Breast epithelium (tissue), 4 donors: Measurements from ENCODE around the gene SGCA. TPM values are rescaled to one million over a fixed set of nuclear protein-coding genes. Genes with fewer than 3 reads are reported as not detected.
A peak's percentile ranks its signal among the peaks of the same experiment; 100 is the strongest.

Experiments used
- DNase-seq, 2 donors: peaks; one replicate each; pipeline ENCODE4 v3.0.0-alpha.2; 2019; ENCODE audit warnings: low spot score in 2 of 2
- H3K27ac ChIP-seq, 2 donors: fragments of 200-600 bp; sonication (generic) in 1 of 2; one replicate each; pipeline ENCODE4 v1.5.1; 2016 to 2019; ENCODE audit warnings: mild to moderate bottlenecking in 1 of 2
- H3K27me3 ChIP-seq, 2 donors: fragments of 200-600 bp; sonication (generic) in 1 of 2; one replicate each; pipeline versions ENCODE4 v1.5.1 to v1.6.0; 2017 to 2019; ENCODE audit warnings: control low read depth in 1 of 2, mild to moderate bottlenecking in 1 of 2
- H3K36me3 ChIP-seq: fragments of 200-600 bp; one replicate; pipeline ENCODE4 v1.5.1; 2019
- H3K4me1 ChIP-seq, 2 donors: fragments of 200-600 bp; sonication (generic); one replicate each; pipeline ENCODE4 v1.5.1; 2016 to 2019; ENCODE audit warnings: control low read depth in 1 of 2
- H3K4me3 ChIP-seq, 3 donors: fragments of 200-600 bp; sonication (generic); 1 replicate in 2 of 3; 2 replicates in 1 of 3; pipeline ENCODE4 v1.5.1; 2016 to 2019; ENCODE audit warnings: mild to moderate bottlenecking in 3 of 3, moderate library complexity in 2 of 3
- H3K9me3 ChIP-seq, 2 donors: fragments of 200-600 bp; sonication (generic) in 1 of 2; one replicate each; pipeline ENCODE4 v1.5.1; 2016 to 2019; ENCODE audit warnings: control low read depth in 1 of 2
- POLR2A ChIP-seq: fragments of 450-650 bp; IDR thresholded peaks from one replicate; pipeline ENCODE4 v1.6.1; 2016; ENCODE audit warnings: antibody characterized with exemption, mild to moderate bottlenecking, moderate library complexity
- POLR2AphosphoS5 ChIP-seq, 3 donors: sonication (generic); formaldehyde crosslinking; IDR thresholded peaks; one replicate each; pipeline ENCODE4 v1.6.1; 2017; ENCODE audit warnings: antibody characterized with exemption in 3 of 3
- intact Hi-C: fragments of 100-400 bp; cut with DNase I; formaldehyde crosslinking; loops from one replicate; pipeline ENCODE4 v1.15.1; 2023; ENCODE audit warnings: low total_unique reads
- total RNA-seq, 3 donors: library from RNA; depleted of rRNA; stranded (reverse); fragments of >200 nt; gene quantifications; one replicate each; pipeline ENCODE4 v1.1.0, GENCODE V29; 2016
- TF ChIP-seq, protein P1 (sequence below), 3 donors: fragments of 450-650 bp; IDR thresholded peaks; one replicate each; pipeline ENCODE4 v1.5.1; 2016 to 2017; ENCODE audit warnings: antibody characterized with exemption in 3 of 3, mild to moderate bottlenecking in 3 of 3, moderate library complexity in 3 of 3

The SGCA gene
- total RNA-seq, 3 donors from 2014 or later, result 0.33 to 2.6 (median 0.73) TPM

- Histone ChIP-seq H3K27me3 (no peaks in the 10 kb centered on the region), H3K4me3 (no peak overlapping the region), H3K36me3 (no peaks in the 10 kb centered on the region), H3K27ac (peak overlapping the region; percentile 30 to 83), H3K9me3 (no peaks in the 10 kb centered on the region), H3K4me1 (peaks cover 0 to 8% of the 10 kb centered on the region in 2 donors)
- intact Hi-C loops, result no loop called here
- no peak for TF ChIP-seq POLR2AphosphoS5 (IDR thresholded peaks at IDR 0.05)
- DNase-seq, result no peak
Measured at GRCh38 chr17:50194140-50194933, 28.5 kb downstream of the SGCA start.

DNA sequence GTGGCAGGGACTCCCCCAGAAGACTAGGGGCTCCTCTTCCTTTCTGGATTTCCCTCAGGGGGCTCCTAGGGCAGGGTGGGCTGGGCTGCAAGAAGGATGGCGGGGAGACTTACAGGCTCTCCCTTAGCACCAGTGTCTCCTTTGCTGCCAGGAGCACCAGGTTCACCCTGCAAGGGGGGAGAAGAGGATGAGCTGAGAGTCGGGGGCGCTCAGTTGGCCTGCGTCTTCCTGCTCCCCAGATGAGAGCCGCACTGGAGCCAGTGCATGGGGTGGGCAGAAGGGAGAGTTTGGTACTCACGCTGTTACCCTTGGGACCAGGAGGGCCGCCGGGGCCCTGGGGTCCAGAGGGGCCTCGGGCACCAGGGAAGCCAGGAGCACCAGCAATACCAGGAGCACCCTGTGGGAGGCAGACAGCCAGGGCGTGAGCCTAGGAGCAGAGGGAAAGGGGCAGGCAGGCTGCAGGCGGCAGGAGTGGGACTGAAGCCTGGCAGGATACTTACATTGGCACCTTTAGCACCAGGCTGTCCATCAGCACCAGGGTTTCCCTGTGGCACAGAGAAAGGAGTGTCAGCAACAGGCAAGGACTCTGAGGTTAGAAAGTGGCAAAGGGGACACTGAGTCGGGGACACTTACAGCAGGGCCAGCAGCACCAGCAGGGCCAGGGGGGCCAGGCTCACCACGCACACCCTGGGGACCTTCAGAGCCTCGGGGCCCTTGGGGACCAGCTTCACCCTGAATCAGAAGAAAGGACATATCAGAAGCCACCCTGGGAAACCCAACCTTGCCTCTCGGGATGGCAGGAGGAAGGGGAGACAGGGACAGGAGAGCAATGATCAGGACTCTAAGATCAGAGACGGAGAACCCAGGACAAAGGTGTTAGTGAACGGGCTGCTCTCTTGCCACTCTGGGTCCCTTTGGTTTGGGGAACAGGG lies 29.4 kb downstream of the SGCA start:
- Histone ChIP-seq H3K9me3 (no peaks in the 10 kb centered on the region), H3K27me3 (no peaks in the 10 kb centered on the region), H3K4me1 (peaks cover 0 to 8% of the 10 kb centered on the region in 2 donors), H3K36me3 (no peaks in the 10 kb centered on the region), H3K27ac (peak overlapping the region; percentile 30 to 83), H3K4me3 (peak overlapping the region in 1 of 3 donors; percentile 19)
- intact Hi-C loops, result no loop called here
- TF ChIP-seq, protein P1, sequence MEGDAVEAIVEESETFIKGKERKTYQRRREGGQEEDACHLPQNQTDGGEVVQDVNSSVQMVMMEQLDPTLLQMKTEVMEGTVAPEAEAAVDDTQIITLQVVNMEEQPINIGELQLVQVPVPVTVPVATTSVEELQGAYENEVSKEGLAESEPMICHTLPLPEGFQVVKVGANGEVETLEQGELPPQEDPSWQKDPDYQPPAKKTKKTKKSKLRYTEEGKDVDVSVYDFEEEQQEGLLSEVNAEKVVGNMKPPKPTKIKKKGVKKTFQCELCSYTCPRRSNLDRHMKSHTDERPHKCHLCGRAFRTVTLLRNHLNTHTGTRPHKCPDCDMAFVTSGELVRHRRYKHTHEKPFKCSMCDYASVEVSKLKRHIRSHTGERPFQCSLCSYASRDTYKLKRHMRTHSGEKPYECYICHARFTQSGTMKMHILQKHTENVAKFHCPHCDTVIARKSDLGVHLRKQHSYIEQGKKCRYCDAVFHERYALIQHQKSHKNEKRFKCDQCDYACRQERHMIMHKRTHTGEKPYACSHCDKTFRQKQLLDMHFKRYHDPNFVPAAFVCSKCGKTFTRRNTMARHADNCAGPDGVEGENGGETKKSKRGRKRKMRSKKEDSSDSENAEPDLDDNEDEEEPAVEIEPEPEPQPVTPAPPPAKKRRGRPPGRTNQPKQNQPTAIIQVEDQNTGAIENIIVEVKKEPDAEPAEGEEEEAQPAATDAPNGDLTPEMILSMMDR (IDR thresholded peaks at IDR 0.05), result no peak
- no peak for TF ChIP-seq POLR2A
- no peak for TF ChIP-seq POLR2AphosphoS5 (IDR thresholded peaks at IDR 0.05)
- no peak for DNase-seq

DNA sequence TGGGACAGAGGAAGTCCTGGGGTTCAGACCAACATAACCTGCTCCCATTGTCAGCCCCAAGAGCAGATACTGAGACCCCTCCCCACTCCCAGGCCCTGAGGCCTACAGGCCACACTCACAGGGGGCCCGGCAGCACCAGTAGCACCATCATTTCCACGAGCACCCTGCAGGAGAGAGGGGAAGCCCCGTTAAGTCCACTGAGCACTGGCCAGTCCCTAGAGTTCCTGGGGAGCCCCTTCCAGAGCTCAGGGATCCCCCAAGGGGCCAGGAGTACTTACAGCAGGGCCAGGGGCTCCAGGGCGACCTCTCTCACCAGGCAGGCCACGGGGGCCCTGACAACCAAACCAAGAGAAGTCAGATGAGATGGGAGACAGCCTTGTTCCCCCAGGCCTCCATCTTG lies 30.2 kb downstream of the SGCA start:
- peak overlapping the region; percentile 22 to 83 for H3K27ac ChIP-seq
- DNase-seq, result no peak
- H3K4me3 ChIP-seq, result peak overlapping the region in 1 of 3 donors; percentile 19
- H3K4me1 ChIP-seq, result peaks cover 0 to 8% of the 10 kb centered on the region in 2 donors
- H3K9me3 ChIP-seq, result no peaks in the 10 kb centered on the region
- H3K36me3 ChIP-seq, result no peaks in the 10 kb centered on the region
- peaks cover 0 to 3% of the 10 kb centered on the region in 2 donors for H3K27me3 ChIP-seq
- TF ChIP-seq POLR2AphosphoS5 (IDR thresholded peaks at IDR 0.05), result no peak
- TF ChIP-seq POLR2A, result no peak
- TF ChIP-seq, protein P1 (IDR thresholded peaks at IDR 0.05), result no peak
- intact Hi-C loops, result no loop called here

DNA sequence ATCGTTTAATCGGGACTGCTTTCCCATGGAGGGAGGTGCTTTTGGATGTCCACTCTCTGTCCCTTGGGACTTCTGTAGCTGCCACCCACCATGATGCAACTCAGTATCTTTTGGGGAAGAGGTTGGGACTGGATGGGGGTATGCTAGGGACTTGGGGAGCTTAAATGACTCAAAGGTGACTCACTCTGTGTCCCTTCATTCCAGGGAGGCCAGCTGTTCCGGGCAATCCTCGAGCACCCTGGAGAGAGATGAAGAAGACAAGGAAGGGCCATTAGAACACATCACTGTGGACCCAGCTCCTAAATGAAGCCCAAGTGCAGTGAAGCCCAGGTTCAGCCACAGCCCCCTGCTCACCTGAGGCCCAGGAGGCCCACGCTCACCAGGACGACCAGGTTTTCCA lies 31.0 kb downstream of the SGCA start:
- no peak for DNase-seq
- H3K4me3 ChIP-seq, result no peak overlapping the region
- H3K27ac ChIP-seq, result peak overlapping the region; percentile 83 to 85
- no peaks in the 10 kb centered on the region for H3K9me3 ChIP-seq
- no peak for TF ChIP-seq POLR2A
- peak in 1 of 3 donors; percentile 31 for TF ChIP-seq POLR2AphosphoS5 (IDR thresholded peaks at IDR 0.05)
- intact Hi-C loops, result no loop called here
- peaks cover 0 to 11% of the 10 kb centered on the region in 2 donors for H3K27me3 ChIP-seq
- no peaks in the 10 kb centered on the region for H3K36me3 ChIP-seq
- peaks cover 0 to 8% of the 10 kb centered on the region in 2 donors for H3K4me1 ChIP-seq

GRCh38 chr17:50198026-50198669 lies 32.3 kb downstream of the SGCA start:
- peak overlapping the region; percentile 83 to 85 for H3K27ac ChIP-seq
- peak; percentile 64 to 67 for DNase-seq
- no peaks in the 10 kb centered on the region for H3K9me3 ChIP-seq
- peaks cover 0 to 13% of the 10 kb centered on the region in 2 donors for H3K27me3 ChIP-seq
- no peak overlapping the region for H3K4me3 ChIP-seq
- H3K36me3 ChIP-seq, result no peaks in the 10 kb centered on the region
- peaks cover 0 to 8% of the 10 kb centered on the region in 2 donors for H3K4me1 ChIP-seq
- intact Hi-C loops, result no loop called here
- TF ChIP-seq POLR2AphosphoS5 (IDR thresholded peaks at IDR 0.05) (no peak), POLR2A (no peak)
- TF ChIP-seq, protein P1 (IDR thresholded peaks at IDR 0.05), result peak; percentile 12 to 70 (median 59)
